HepG2 (cell line): ENCODE measurements around the gene TBXA2R. TPM values are rescaled to one million over a fixed set of nuclear protein-coding genes. Genes with fewer than 3 reads are reported as not detected.
A peak's percentile ranks its signal among the peaks of the same experiment; 100 is the strongest.

Experiments
- ATAC-seq: fragments of 200-7000 bp; cut with Tn5 transposase; 3 replicates; pipeline ENCODE4 v1.9.1; 2020; ENCODE audit warnings: mild to moderate bottlenecking, moderate library complexity
- BruUV-seq: library from RNA; stranded (reverse); fragments of 400-500 nt; replicated peaks from 2 replicates; lab custom pipeline; 2021; lab: Mats Ljungman, UMichigan
- CTCF ChIA-PET: fragments of 300-600 bp; formaldehyde crosslinking; extraction: SDS; loops from one replicate; lab custom pipeline; 2021; ENCODE audit warnings: low total read pairs, inconsistent platforms, low intra/inter-chr PET ratio; lab: Yijun Ruan, JAX
- POLR2A ChIA-PET: fragments of 350-600 bp; sonication (Branson Sonifier 250); formaldehyde crosslinking; loops from one replicate; lab custom pipeline; 2020; ENCODE audit warnings: antibody characterized with exemption, inconsistent platforms; lab: Yijun Ruan, JAX
- DNase-seq: peaks from one replicate; pipeline ENCODE4 v3.0.0-alpha.2; 2015; ENCODE audit warnings: low spot score
- FAIRE-seq: peaks from 3 replicates; lab custom pipeline; 2011; peaks lifted over from hg19 to GRCh38; lab: Jason Lieb, UNC
- H2AFZ ChIP-seq: one replicate; pipeline ENCODE4 v1.6.1; 2011; ENCODE audit warnings: low read length, inconsistent platforms
- H3K27ac ChIP-seq: fragments of 300-600 bp; 3 replicates; pipeline ENCODE4 v1.8.0; 2011; ENCODE audit warnings: mixed run types, mild to moderate bottlenecking, mixed read lengths, low read length, inconsistent platforms; ENCODE audit not compliant: insufficient read depth; ENCODE audit errors: extremely low read length
- H3K27me3 ChIP-seq, 2 experiments: fragments of 200-600 bp in 1 of 2; 2 replicates in 1 of 2; 3 replicates in 1 of 2; pipeline versions ENCODE4 v1.6.0 to v1.8.0; 2011; ENCODE audit warnings: low read length in 2 of 2, mild to moderate bottlenecking in 2 of 2, moderate library complexity in 2 of 2, inconsistent platforms in 1 of 2; ENCODE audit not compliant: insufficient read depth in 2 of 2, control insufficient read depth in 1 of 2
- H3K36me3 ChIP-seq, 2 experiments: fragments of 200-600 bp in 1 of 2; replicated peaks in 1 of 2; 2 replicates in 1 of 2; 3 replicates in 1 of 2; pipeline versions ENCODE4 v1.5.1 to v1.8.0; 2011; ENCODE audit warnings: low read length in 2 of 2, inconsistent platforms in 1 of 2; ENCODE audit not compliant: insufficient read depth in 2 of 2, control insufficient read depth in 1 of 2
- H3K4me1 ChIP-seq: 2 replicates; pipeline ENCODE4 v1.5.1; 2012; ENCODE audit warnings: low read length, inconsistent platforms; ENCODE audit not compliant: insufficient read depth
- H3K4me2 ChIP-seq: 2 replicates; pipeline ENCODE4 v1.6.0; 2011; ENCODE audit warnings: low read depth, low read length, inconsistent platforms
- H3K4me3 ChIP-seq, 3 experiments: fragments of 200-600 bp in 1 of 3; sonication (generic), shearing (Covaris generic) in 1 of 3; replicated peaks in 1 of 3; 2 replicates each; pipeline ENCODE4 v1.5.1; 2011 to 2016; ENCODE audit warnings: low read length in 3 of 3, inconsistent platforms in 2 of 3, low read depth in 2 of 3, mild to moderate bottlenecking in 2 of 3, control low read depth in 1 of 3, mixed read lengths in 1 of 3; ENCODE audit not compliant: insufficient read depth in 1 of 3
- H3K79me2 ChIP-seq: one replicate; pipeline ENCODE4 v1.6.1; 2011; ENCODE audit warnings: low read length, inconsistent platforms; ENCODE audit not compliant: insufficient read depth
- H3K9ac ChIP-seq: 2 replicates; pipeline ENCODE4 v1.6.0; 2011; ENCODE audit warnings: mild to moderate bottlenecking, low read depth, low read length, inconsistent platforms; ENCODE audit not compliant: insufficient read depth
- H3K9me3 ChIP-seq: 2 replicates; pipeline ENCODE4 v1.5.1; 2012; ENCODE audit warnings: mild to moderate bottlenecking, low read length
- H4K20me1 ChIP-seq: 2 replicates; pipeline ENCODE4 v1.6.0; 2011; ENCODE audit warnings: inconsistent platforms, mild to moderate bottlenecking, low read length, moderate library complexity; ENCODE audit not compliant: insufficient read depth
- AGO2 ChIP-seq: fragments of 200-400 bp; formaldehyde crosslinking; optimal IDR thresholded peaks from 2 replicates; pipeline ENCODE3; 2017; ENCODE audit warnings: mild to moderate bottlenecking, low read depth, low read length, moderate library complexity
- CTCF ChIP-seq: sonication (generic); formaldehyde crosslinking; IDR thresholded peaks from 2 replicates; pipeline ENCODE4 v1.5.0; 2020; ENCODE audit warnings: mild to moderate bottlenecking, missing genetic modification reagents, moderate library complexity
- THAP11 ChIP-seq: IDR thresholded peaks from 2 replicates; pipeline ENCODE4 v1.6.1; 2016; ENCODE audit warnings: missing biosample characterization, missing genetic modification reagents
- ZNF788 ChIP-seq: sonication (generic); formaldehyde crosslinking; IDR thresholded peaks from 2 replicates; pipeline ENCODE4 v1.5.0; 2020; ENCODE audit warnings: mild to moderate bottlenecking, missing genetic modification reagents, borderline replicate concordance
- WGBS: methylation state at CpG from one replicate; pipeline ENCODE4 v1.1.6; 2017; ENCODE audit warnings: low lambda C conversion rate; 5-methylcytosine and 5-hydroxymethylcytosine counted together
- in situ Hi-C: cut with HindIII; loops from 2 replicates; pipeline ENCODE4 v1.10.0; 2017; ENCODE audit warnings: low pct_unique_long_range_greater_than_20kb; ENCODE audit not compliant: extremely low pct_ligation_motif_present
- intact Hi-C: fragments of 100-400 bp; cut with micrococcal nuclease; formaldehyde crosslinking; loops from one replicate; pipeline ENCODE4 v1.10.0; 2022; ENCODE audit not compliant: unreplicated experiment
- polyA plus RNA-seq, 8 experiments: library from polyadenylated mRNA; depleted of rRNA in 3 of 8; stranded (reverse) in 7 of 8; unstranded in 1 of 8; fragments of >200 nt; fragmentation: Illumina TruSeq in 4 of 8; extraction: Trizol in 4 of 8; gene quantifications; 2 replicates each; pipeline versions ENCODE4 v1.2.1 to v1.2.3, GENCODE V29; 2011 to 2016; ENCODE audit warnings: low read depth in 4 of 8, missing spikeins in 1 of 8, mixed read lengths in 1 of 8; ENCODE audit not compliant: insufficient read depth in 1 of 8
- total RNA-seq, 5 experiments: library from RNA; depleted of rRNA; stranded (reverse); fragments of >200 nt; fragmentation: Illumina TruSeq; extraction: Trizol; gene quantifications; 2 replicates each; pipeline ENCODE4 v1.2.3, GENCODE V29; 2016; ENCODE audit warnings: low read depth in 1 of 5

Gene TBXA2R
- total and polyA plus RNA-seq, 2 of the 13 experiments (the other 11 are each of a cell fraction or from before 2014, with no cell fraction given), result 0.09 TPM; not detected in 1

- peak; percentile 54 for TF ChIP-seq CTCF (CRISPR knock-in tag)
- no peak for TF ChIP-seq THAP11 (CRISPR knock-in tag)
Observed at GRCh38 chr19:3653865-3654513, 47.3 kb upstream of the TBXA2R start (continued).

DNA sequence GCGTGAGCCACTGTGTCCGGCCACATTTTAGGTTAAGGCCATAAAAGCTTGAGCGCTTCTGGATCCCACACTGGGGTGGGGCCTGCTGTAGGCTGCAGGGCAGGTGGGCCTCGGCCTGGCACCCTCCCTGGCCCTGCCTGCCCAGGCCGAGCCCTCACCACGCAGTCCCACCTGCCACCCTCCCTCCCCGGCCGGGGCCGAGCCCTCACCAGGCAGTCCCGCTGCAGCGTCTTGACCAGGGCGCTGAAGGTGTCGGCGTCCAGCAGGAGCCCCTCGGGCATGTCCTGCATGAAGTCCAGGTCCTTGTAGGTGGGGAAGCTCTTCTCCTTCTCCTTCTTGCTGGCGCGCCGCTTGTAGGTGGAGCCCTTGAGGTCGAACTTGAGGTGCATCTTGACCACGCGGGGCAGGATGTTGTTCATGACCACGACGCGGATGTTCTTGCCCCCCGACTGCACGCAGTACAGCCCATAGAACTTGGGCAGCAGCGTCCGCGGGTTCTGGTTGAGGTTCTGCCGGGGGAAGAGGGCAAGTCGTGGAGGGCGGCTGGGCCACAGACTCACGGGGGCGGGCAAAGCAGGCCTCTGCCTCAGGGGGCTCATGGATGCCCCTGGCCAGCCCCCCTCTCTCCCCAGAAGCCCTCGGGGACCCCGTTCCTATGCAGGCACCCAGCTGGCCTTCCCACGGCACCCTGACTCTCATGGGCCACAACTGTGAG lies 46.6 kb upstream of the TBXA2R start:
- ChIA-PET POLR2A (no interaction called here), CTCF (no interaction called here)
- FAIRE-seq (no peak), DNase-seq (no peak), ATAC-seq (no peak)
- no peak overlapping the region for H2AFZ ChIP-seq
- peak; percentile 34 for TF ChIP-seq AGO2
- TF ChIP-seq ZNF788 (CRISPR knock-in tag), result no peak
- H3K4me1 ChIP-seq, result no peaks in the 10 kb centered on the region
- no peaks in the 10 kb centered on the region for H3K79me2 ChIP-seq
- no peaks in the 10 kb centered on the region for H3K9me3 ChIP-seq
- H3K27ac ChIP-seq, result no peak overlapping the region
- H3K9ac ChIP-seq, result no peak overlapping the region
- no TSS peak for BruUV-seq
- H3K4me2 ChIP-seq, result no peak overlapping the region
- H3K4me3 ChIP-seq, result no peak overlapping the region
- no peaks in the 10 kb centered on the region for H3K27me3 ChIP-seq
- H4K20me1 ChIP-seq, result no peaks in the 10 kb centered on the region
- in situ Hi-C loops, result no loop called here
- peaks cover 1 to 13% of the 10 kb centered on the region in 2 experiments; a peak in 4 of 5 replicates for H3K36me3 ChIP-seq
- 96% methylated on average over 18 of the region's 37 CpGs for whole genome bisulfite sequencing
- intact Hi-C loops, result no loop called here
